GM21619 (cell line): Measurements from ENCODE around the gene MAP1LC3B.

Experiments used
- ATAC-seq: cut with Tn5 transposase; IDR thresholded peaks from one replicate; pipeline ENCODE4 v1.9.1; 2021; ENCODE audit not compliant: unreplicated experiment

Gene MAP1LC3B

GRCh38 chr16:87451563-87452210 lies 59.6 kb downstream of the MAP1LC3B start:
- ATAC-seq = no peak

- ATAC-seq = no peak
These were observed 61.2 kb downstream of the MAP1LC3B start for GRCh38 chr16:87453326-87453725.
